ENCODE measurements around the gene PRRT1.
"Not testable (repeated sequence)": the region's sequence is repeated elsewhere in the genome, so short reads cannot be mapped to it uniquely, and the experiment has no call there.

PRRT1 gene

GRCh38 chr6:32188381-32189068 is 36.8 kb upstream of the PRRT1 start:
- DNase-seq (ENCODE audit: low read depth in 2 of 2): no peak

GRCh38 chr6:32187725-32188380 is 36.1 kb upstream of the PRRT1 start:
- DNase-seq (ENCODE audit: low read depth in 2 of 2): not testable (repeated sequence)

DNA sequence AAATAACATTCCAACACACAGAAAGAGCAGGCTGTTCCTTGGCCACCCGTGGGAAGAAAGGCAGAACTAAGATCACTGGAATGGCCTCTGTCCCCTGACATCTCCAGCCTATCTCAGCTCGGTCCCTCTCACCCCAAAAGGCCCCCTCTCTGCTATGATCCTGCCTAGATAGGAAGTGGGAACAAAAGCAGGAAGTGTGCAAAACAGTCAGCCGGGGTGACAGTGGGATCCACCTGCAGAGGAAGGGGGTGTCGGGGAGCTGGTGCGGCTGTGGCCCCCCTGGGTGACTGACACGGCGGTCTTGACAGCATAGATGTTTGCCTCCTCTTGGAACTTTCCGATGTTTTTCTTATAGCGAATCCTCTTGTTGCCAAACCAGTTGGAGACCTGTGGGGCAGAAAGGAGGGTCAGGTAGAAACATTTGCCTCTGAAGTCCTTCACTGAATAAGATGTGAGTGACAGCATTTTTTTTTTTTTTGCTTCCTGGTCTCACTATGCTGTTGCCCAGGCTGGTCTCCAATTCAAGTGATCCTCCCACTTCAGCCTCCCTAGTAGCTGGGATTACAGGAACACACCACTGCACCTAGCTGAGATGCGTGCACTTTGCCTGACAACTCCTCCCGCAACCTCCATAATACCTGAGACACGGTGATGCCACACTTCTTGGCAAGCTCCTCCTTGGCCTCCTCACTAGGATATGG is 35.4 kb upstream of the PRRT1 start:
- DNase-seq (ENCODE audit: low read depth in 2 of 2): no peak

- DNase-seq (ENCODE audit: low read depth in 2 of 2): not testable (repeated sequence)
Observed at GRCh38 chr6:32186151-32186840, 34.6 kb upstream of the PRRT1 start.

GRCh38 chr6:32185681-32186131 is 34.0 kb upstream of the PRRT1 start:
- peak in 1 of 2 donors; percentile 29 for DNase-seq (ENCODE audit: low read depth in 2 of 2)

GRCh38 chr6:32184084-32184640 is 32.4 kb upstream of the PRRT1 start, which contains the start of gene AGER:
AGER (minus strand) TSS chr6:32184253; CDS start chr6:32184222, 31 bp downstream.
- DNase-seq (ENCODE audit: low read depth in 2 of 2): no peak

GRCh38 chr6:32183483-32184083 is 31.8 kb upstream of the PRRT1 start:
- no peak for DNase-seq (ENCODE audit: low read depth in 2 of 2)

DNA sequence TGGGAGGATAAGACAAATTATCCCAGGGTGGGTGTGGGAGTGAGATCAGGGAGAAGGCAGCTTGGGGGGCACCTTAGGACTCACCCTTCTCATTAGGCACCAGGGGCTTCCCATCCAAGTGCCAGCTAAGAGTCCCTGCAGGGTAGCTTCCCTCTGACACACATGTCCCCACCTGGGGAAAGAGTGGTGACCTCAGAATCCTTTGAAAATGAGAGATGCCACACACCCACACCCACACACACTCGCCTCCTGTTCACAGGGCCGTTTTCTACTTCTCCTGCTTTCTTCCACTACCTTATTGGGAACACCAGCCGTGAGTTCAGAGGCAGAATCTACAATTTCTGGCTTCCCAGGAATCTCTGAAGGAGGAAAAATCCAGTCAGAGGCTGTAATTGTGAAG is 31.3 kb upstream of the PRRT1 start:
- no peak for DNase-seq (ENCODE audit: low read depth in 2 of 2)

GRCh38 chr6:32182555-32182981 is 30.8 kb upstream of the PRRT1 start:
- no peak for DNase-seq (ENCODE audit: low read depth in 2 of 2)

DNA sequence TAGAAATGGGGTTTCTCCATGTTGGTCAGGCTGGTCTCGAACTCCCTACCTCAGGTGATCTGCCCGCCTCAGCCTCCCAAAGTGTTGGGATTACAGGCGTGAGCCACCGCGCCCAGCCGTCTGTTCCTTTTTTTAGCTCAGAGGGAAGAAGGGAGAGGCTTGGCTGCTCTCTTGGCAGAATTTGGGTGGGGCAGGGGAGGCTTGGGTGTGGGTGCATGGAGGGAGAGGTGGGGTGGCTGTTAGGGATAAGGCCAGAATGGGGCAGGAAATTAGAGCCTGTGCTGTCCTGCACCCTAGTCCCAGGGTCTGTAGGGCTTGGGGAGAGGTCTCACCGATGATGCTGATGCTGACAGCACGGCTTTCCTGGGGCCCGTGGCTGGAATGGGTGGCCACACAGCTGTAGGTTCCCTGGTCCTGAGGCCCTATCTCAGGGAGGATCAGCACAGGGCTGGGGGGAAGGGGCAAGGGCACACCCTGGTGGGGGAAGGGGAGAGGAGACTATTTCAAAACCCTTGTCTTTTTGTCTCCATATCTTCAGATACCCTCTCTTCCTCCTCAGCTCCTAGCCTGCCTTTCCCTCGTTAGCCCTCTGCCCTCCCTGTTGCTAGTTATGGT is 30.3 kb upstream of the PRRT1 start:
- DNase-seq (ENCODE audit: low read depth in 2 of 2): no peak

GRCh38 chr6:32181148-32181702 is 29.5 kb upstream of the PRRT1 start:
- no peak for DNase-seq (ENCODE audit: low read depth in 2 of 2)

- no peak for DNase-seq (ENCODE audit: low read depth in 2 of 2)
Observed at GRCh38 chr6:32179766-32180405, 28.1 kb upstream of the PRRT1 start.

DNA sequence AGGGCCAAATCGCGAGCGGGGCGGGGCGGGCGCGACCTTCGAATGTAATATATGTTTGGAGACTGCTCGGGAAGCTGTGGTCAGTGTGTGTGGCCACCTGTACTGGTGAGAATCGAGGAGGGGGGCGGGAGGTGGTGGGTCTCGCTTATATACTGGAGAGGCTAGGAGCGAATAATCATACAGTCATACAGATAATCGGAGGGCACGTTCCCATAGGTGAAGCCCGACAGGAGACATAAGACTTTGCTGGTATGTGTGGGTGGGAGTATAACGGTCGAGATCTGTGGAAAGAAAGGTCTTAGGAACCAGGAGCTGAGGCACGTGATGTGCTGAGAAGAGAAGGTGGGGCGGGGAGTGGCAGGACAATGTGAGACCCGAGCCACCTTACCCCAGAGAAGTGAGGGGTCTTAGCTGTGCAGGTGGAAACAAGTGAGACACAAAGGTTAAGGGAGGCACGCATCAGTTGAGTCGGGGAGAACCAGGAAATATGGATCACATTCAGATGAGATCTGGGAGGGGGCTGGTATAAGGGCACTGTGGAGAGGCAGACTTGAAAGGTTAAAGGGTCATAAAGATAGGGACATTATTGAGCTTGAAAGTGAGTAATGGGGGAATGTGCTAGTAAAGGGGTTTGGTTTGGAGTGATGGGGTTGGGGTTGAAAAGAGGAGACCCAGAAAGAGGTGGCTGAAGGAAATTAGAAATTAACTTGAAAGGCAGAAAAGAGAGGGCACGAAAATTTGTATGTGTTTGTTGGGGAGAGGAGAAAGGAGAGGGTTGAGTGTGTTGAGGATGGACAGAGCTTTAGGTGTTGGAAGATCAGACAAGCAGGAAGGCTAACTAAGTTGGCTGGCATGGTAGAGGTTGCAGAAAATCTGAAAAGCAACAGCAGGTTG is 27.1 kb upstream of the PRRT1 start:
- DNase-seq (ENCODE audit: low read depth in 2 of 2): no peak

DNA sequence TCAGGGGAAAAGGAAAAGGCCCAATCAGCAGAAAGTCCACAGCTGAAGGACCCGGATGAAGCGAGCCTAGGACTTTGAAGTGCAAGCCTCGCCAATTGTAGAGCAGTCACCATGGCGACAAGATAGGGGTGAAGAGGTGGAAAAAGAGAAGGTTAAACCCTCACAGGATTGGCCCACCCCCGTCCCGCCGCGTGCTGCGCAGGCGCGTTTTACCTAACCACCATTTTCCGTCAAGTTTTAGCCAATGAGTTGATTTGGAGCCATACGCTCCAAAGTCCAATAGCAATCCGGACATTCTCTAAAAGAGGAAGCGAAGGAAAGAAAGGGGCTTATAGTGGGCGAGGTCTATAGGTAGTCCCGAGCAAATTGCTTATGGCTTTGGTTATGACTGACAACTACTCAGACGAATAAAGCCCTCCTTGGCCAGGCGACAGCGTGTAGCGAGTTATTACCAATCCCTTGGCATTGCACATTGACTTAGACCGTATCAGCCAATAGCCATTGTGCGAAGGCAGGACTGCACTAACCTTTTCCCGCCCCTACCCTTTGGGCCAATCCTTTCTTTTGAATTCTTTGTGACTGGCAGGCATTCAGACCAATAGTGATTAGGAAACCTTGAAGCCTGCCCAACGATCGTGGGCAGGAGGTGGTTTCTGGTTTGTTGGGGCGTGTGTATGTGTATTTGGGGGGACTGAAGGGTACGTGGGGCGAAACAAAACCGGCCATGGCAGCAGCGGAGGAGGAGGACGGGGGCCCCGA is 26.2 kb upstream of the PRRT1 start, which contains the start of gene RNF5:
Gene RNF5 (plus strand): TSS at position 618 of the 759 bp plus-strand sequence. CDS start 107 bp downstream, at position 725.
- DNase-seq (ENCODE audit: low read depth in 2 of 2): peak; percentile 85 to 91

DNA sequence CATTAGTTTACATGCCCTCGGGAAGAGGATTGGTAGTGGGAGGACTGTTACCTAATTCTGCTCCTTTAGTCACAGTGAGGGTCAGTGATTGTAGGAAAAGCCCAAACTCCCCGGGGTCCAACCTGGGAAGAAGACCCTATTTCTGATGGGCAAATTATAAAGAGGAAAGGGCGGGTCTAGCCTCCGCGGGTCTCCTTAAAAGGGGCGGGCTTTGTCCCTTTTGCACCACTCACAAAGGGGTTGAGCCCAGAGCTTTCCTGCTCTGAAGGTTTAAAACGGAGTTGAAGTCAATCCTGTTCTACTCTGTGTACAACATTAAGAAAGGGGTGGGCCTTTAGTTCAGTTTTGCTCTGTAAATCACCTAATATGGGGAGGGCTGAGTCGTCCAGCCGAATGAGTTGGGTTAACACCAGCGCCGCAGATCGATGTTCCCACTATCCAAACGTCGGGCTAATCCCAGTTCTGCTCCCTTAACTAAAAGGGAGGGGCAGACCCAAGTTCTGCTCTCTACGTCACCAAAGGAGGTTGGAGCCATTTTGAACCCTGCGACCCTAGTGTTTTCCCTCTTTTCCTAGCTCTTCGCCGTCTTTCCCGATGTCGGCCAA is 25.5 kb upstream of the PRRT1 start:
- DNase-seq (ENCODE audit: low read depth in 2 of 2): no peak

- DNase-seq (ENCODE audit: low read depth in 2 of 2): no peak
Observed at GRCh38 chr6:32176476-32177182, 24.9 kb upstream of the PRRT1 start.

Measured in activated CD8-positive, alpha-beta memory T cell treated with anti-CD3 and anti-CD28 coated beads for 4 hours (primary cell).